HT1080 (cell line): ENCODE measurements around the gene CHN2. TPM values are rescaled to one million over a fixed set of nuclear protein-coding genes. Genes with fewer than 3 reads are reported as not detected.

ENCODE experiments used
- DNase-seq: peaks from one replicate; pipeline ENCODE4 v3.0.0-alpha.2; 2015; ENCODE audit warnings: low read depth
- total RNA-seq: library from RNA; depleted of rRNA; stranded (reverse); fragments of >200 nt; shearing (Covaris generic); gene quantifications from 2 replicates; pipeline ENCODE4 v1.2.3, GENCODE V29; 2014

Gene CHN2
- total RNA-seq, 1 experiment from 2014 or later: not detected

GRCh38 chr7:29458933-29459332 lies 264.4 kb downstream of the CHN2 start:
- DNase-seq: no peak

GRCh38 chr7:29459589-29459988 lies 265.0 kb downstream of the CHN2 start:
- DNase-seq: no peak

- no peak for DNase-seq
These were observed 267.4 kb downstream of the CHN2 start for GRCh38 chr7:29461996-29462395.

GRCh38 chr7:29463504-29464158 lies 269.1 kb downstream of the CHN2 start:
- DNase-seq: no peak

GRCh38 chr7:29464753-29465152 lies 270.2 kb downstream of the CHN2 start:
- no peak for DNase-seq

GRCh38 chr7:29467193-29467926 lies 272.8 kb downstream of the CHN2 start:
- no peak for DNase-seq

GRCh38 chr7:29468196-29468595 lies 273.6 kb downstream of the CHN2 start:
- no peak for DNase-seq

GRCh38 chr7:29469281-29469680 lies 274.7 kb downstream of the CHN2 start:
- DNase-seq: no peak

- DNase-seq: no peak
These were observed 275.5 kb downstream of the CHN2 start for GRCh38 chr7:29469976-29470557.

- no peak for DNase-seq
These were observed 277.0 kb downstream of the CHN2 start for GRCh38 chr7:29471444-29472138.

GRCh38 chr7:29476916-29477315 lies 282.3 kb downstream of the CHN2 start:
- DNase-seq: no peak

GRCh38 chr7:29478226-29478625 lies 283.7 kb downstream of the CHN2 start:
- DNase-seq: no peak

- no peak for DNase-seq
These were observed 284.2 kb downstream of the CHN2 start for GRCh38 chr7:29478687-29479240.

GRCh38 chr7:29479301-29480200 lies 285.0 kb downstream of the CHN2 start:
- DNase-seq: no peak

- no peak for DNase-seq
These were observed 285.9 kb downstream of the CHN2 start for GRCh38 chr7:29480451-29480850.

GRCh38 chr7:29480934-29481651 lies 286.5 kb downstream of the CHN2 start:
- DNase-seq: no peak

- no peak for DNase-seq
These were observed 287.5 kb downstream of the CHN2 start for GRCh38 chr7:29482056-29482455.

GRCh38 chr7:29483219-29484104 lies 288.9 kb downstream of the CHN2 start:
- DNase-seq: no peak

- DNase-seq: no peak
These were observed 289.7 kb downstream of the CHN2 start for GRCh38 chr7:29484280-29484679.
